GM21723 (cell line): ENCODE measurements around the gene OGFOD1.

ENCODE experiments used
- ATAC-seq: cut with Tn5 transposase; IDR thresholded peaks from one replicate; pipeline ENCODE4 v1.9.1; 2021; ENCODE audit warnings: mild to moderate bottlenecking, moderate library complexity; ENCODE audit not compliant: unreplicated experiment

Gene OGFOD1

DNA sequence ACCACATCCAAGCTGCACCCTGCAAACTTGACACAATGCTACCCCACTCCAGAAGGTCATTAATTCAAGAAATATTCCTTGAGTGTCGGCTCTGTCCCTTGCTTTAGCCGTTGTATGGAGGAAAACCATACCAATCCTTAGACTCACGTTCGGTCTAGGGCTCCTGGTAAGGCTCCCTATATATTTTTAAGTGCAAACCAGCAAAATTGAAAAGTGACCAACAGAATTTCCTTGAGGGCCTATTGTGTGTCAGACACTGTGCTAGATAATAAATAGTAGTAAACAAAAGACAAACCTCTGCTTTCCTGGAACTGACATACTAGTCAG, 68.9 kb downstream of the OGFOD1 start:
- ATAC-seq, result no peak

DNA sequence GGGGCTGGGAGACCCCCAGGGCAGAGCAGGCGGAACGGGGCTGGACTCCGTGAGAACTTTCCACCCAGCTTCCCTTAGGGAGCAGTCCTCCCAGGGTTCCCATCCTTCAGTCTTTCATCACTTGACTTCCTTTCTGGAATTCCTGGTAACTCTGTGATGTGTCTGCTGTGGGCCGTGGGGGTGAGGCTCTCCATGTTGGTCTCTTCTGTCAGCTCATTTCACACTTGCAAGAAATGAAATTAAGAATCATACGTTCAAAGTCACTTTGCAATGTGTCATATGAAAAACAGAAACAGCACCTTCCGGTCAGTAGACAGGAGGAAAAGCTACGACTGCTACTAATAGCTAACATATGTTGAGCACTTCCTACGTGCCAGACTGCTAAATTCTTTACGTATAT, 73.9 kb downstream of the OGFOD1 start:
- ATAC-seq, result no peak
